ENCODE measurements around the gene FZD10. TPM values are rescaled to one million over a fixed set of nuclear protein-coding genes. Genes with fewer than 3 reads are reported as not detected.

Gene FZD10
- total and polyA plus RNA-seq, 3 donors from 2014 or later = 0.62 to 0.90 (median 0.79) TPM

DNA sequence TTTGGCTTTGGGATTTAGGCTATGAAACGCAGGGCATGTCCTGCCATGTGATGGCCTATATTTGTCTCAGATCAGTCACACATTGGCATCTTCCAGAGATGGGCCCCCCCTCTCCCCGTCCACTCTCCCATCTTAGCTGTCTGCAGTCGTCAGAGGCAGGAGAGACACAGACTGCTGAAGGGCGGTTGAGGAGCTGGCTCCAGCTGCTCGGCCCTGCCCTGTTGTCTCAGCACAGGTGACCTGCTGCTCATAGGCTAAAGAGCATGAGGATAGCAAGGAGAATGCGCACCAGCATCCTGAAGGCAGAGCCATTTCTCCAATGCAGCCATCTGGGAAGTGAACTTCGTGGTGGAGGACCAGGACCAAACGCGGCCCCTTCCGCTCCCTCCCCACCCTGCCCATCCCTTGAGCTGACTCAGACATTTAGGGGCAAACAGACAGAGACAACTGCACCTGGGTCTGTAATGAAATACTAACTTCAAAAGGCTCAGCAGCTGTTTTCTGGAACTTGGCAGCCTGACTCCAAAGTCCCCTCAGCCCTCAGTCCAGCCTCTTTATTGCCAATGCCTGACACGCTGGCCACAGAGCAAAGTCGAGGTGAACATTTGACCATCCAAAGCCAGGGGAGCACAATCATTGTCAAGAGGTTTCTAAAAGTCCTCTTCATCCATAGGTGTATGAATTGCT lies 22.3 kb downstream of the FZD10 start:
- Histone ChIP-seq H3K4me3 (no peak overlapping the region), H3K4me1 (no peaks in the 10 kb centered on the region), H3K9me3 (no peaks in the 10 kb centered on the region), H3K27ac (no peak overlapping the region), H3K27me3 (no peaks in the 10 kb centered on the region), H3K36me3 (ENCODE audit: low read depth, missing control alignments) (no peaks in the 10 kb centered on the region)
- 84 to 90% methylated on average over 2 to 12 of the region's 12 CpGs for WGBS, 2 donors
- no peak for DNase-seq
- intact Hi-C loops (cut with DNase I; ENCODE audit: low total_unique reads) = no loop called here
- TF ChIP-seq POLR2A (IDR thresholded peaks at IDR 0.05) = no peak
- TF ChIP-seq CTCF (IDR thresholded peaks at IDR 0.05) = no peak

DNA sequence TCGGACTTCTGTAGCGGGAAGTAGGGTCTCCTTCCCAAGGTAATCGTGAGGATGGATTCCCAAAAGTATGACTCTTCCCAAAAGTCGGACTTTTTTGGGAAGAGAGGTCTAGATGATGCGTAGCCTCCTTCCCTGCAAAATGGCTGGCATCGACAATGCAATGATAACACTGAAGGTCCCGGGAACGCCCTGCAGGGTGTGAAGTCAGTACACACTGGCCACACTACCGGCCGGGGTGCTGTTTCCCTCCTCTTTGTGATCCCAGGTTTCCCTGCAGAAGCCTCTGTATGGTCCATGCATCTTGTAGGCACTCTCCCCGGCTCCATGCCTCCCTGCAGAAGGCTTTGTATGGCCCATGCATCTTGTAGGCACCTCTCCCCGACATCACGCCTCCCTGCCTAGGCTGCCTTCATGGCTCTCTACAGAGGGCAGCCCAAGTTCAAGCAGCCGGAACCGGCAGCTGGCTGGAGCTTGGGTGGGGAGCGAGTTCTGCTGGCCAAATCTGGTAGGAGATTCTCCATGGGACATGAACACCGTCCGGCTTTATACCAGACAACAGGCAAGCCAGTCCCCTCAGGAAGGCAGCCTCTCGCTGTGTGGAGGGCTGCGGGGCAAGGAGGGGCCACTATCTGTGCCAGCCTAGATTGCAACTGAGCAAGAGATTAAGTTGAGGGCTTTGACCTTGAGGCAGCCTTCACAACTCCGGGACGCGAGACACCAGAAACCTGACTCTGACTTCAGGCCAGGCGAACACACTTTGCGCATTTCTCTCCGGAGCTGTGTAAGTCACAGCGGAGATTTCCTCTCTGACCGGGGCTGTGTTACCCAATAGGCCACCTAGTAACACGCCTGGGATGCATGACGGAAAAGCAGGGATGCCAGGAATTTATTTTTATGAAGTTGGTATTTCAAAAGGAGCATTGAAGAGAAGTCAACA lies 23.5 kb downstream of the FZD10 start:
- 60 to 65% methylated on average over 28 to 30 of the region's 30 CpGs for WGBS, 2 donors

GRCh38 chr12:130186651-130187268 lies 24.5 kb downstream of the FZD10 start:
- H3K27ac ChIP-seq = no peak overlapping the region
- no peak for DNase-seq
- no peak for TF ChIP-seq CTCF (IDR thresholded peaks at IDR 0.05)
- TF ChIP-seq POLR2A (IDR thresholded peaks at IDR 0.05) = no peak
- WGBS, 2 donors = 47 to 56% methylated on average over 13 of the region's 13 CpGs
- intact Hi-C loops (cut with DNase I; ENCODE audit: low total_unique reads) = no loop called here
- H3K9me3 ChIP-seq = no peaks in the 10 kb centered on the region
- H3K4me3 ChIP-seq = no peak overlapping the region
- H3K27me3 ChIP-seq = no peaks in the 10 kb centered on the region
- H3K36me3 ChIP-seq (ENCODE audit: low read depth, missing control alignments) = no peaks in the 10 kb centered on the region
- no peaks in the 10 kb centered on the region for H3K4me1 ChIP-seq

More for the DNA sequence above, 23.5 kb downstream of the FZD10 start:
- no peak overlapping the region for H3K27ac ChIP-seq
- no peaks in the 10 kb centered on the region for H3K27me3 ChIP-seq
- no peaks in the 10 kb centered on the region for H3K9me3 ChIP-seq
- no peaks in the 10 kb centered on the region for H3K36me3 ChIP-seq (ENCODE audit: low read depth, missing control alignments)
- TF ChIP-seq POLR2A (IDR thresholded peaks at IDR 0.05) = no peak
- no peak overlapping the region for H3K4me3 ChIP-seq
- DNase-seq = no peak
- intact Hi-C loops (cut with DNase I; ENCODE audit: low total_unique reads) = no loop called here
- H3K4me1 ChIP-seq = no peaks in the 10 kb centered on the region

- TF ChIP-seq POLR2A (IDR thresholded peaks at IDR 0.05) (no peak), CTCF (IDR thresholded peaks at IDR 0.05) (no peak)
Measured at GRCh38 chr12:130192642-130193345, 30.5 kb downstream of the FZD10 start.

More at GRCh38 chr12:130192642-130193345, 30.5 kb downstream of the FZD10 start:
- H3K36me3 ChIP-seq (ENCODE audit: low read depth, missing control alignments) = no peaks in the 10 kb centered on the region
- no peaks in the 10 kb centered on the region for H3K27me3 ChIP-seq
- no peak for DNase-seq
- H3K4me3 ChIP-seq = no peak overlapping the region
- H3K27ac ChIP-seq = no peak overlapping the region
- intact Hi-C loops (cut with DNase I; ENCODE audit: low total_unique reads) = no loop called here
- H3K4me1 ChIP-seq = no peaks in the 10 kb centered on the region
- H3K9me3 ChIP-seq = no peaks in the 10 kb centered on the region
- WGBS, 2 donors = 51 to 59% methylated on average over 19 of the region's 19 CpGs

Measured in testis (tissue), 3 donors.